HUES48 (cell line): Measurements from ENCODE around the gene MUC20.
"Not testable (repeated sequence)": the region's sequence is repeated elsewhere in the genome, so short reads cannot be mapped to it uniquely, and the experiment has no call there.

Experiments used
- H3K27ac ChIP-seq: one replicate; pipeline ENCODE4 v1.7.0; 2013; ENCODE audit warnings: low read depth, low read length, inconsistent platforms
- H3K27me3 ChIP-seq: 2 replicates; pipeline ENCODE4 v1.6.1; 2013; ENCODE audit warnings: mild to moderate bottlenecking, low read length; ENCODE audit not compliant: control insufficient read depth, insufficient read depth
- H3K36me3 ChIP-seq: 2 replicates; pipeline ENCODE4 v1.6.1; 2013; ENCODE audit warnings: low read length; ENCODE audit not compliant: control insufficient read depth, insufficient read depth
- H3K4me1 ChIP-seq: 2 replicates; pipeline ENCODE4 v1.6.1; 2013; ENCODE audit warnings: mild to moderate bottlenecking, low read length; ENCODE audit not compliant: control insufficient read depth, insufficient read depth
- H3K4me3 ChIP-seq: 2 replicates; pipeline ENCODE4 v1.5.1; 2013; ENCODE audit warnings: mild to moderate bottlenecking, low read depth, low read length
- H3K9ac ChIP-seq: 2 replicates; pipeline ENCODE4 v1.6.1; 2013; ENCODE audit warnings: mild to moderate bottlenecking, low read depth, low read length, moderate library complexity
- H3K9me3 ChIP-seq: 2 replicates; pipeline ENCODE4 v1.6.1; 2013; ENCODE audit warnings: low read length; ENCODE audit not compliant: control insufficient read depth, insufficient read depth

Gene MUC20

DNA sequence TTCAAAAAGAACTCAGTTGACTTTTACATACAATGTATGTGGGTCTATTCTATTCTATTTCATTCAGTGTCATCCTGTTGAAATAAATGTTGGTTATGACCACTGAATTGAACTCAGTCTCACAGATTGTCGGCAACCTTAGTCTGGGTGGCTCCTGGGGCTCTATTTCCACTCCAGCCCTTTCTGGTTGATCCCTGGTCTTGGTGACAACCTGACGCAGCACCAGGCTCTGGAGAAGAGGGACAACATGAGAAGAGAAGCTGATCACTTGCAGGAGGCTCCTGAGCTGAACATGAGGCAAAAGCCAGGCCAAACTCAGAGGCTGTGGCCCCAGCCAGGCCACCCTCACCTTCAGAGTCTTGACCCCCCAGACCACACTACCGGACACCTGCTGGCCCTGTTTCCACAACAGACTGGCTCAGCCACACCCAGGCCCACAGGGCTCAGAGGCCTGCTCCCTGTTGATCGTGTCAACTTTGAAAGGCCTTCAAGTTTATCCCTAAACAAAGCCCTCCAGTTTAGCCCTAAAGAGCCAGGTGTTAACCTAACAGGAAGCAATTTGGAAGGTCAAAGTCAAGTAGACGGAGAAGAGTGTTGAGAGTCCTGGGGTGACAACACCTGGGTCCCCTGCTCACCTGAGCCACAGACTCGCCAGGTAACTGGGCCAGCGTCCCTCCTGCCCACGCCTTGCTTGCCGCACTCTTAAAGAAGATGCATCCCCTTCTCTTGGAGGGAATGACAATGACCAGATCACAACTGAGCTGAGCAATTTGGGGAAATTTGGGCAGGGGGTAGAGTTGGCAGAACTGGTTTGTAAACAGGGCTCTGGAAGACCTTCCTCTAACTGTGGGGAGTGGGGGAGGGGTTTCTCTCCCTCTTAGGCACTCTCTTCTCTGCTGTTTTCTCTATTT is 15.4 kb upstream of the MUC20 start:
- Histone ChIP-seq H3K27ac (no peak overlapping the region), H3K36me3 (no peaks in the 10 kb centered on the region), H3K4me3 (no peak overlapping the region), H3K9me3 (no peaks in the 10 kb centered on the region), H3K9ac (no peak overlapping the region), H3K4me1 (peaks cover 17% of the 10 kb centered on the region; the same call in 1 of the 2 replicates), H3K27me3 (no peaks in the 10 kb centered on the region)

DNA sequence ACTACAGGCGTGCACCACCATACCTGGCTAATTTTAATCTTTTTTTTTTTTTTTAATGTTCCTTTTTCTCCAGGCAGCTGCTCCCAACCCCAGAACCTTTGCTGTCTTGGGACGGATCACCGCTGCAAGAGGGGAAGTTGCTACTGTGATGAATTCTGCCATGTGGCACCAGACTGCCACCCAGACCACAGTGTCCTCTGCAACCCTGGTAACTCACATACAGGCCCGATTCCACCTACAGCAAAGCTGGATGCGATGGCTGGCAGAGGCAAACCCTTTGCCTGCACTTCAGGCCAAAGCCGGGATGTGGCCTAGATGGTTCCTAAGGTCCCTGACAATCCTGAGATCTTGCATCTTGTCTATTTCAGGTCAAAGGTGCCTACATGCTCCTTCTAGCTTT is 12.7 kb upstream of the MUC20 start:
- Histone ChIP-seq H3K9ac (no peak overlapping the region), H3K9me3 (no peaks in the 10 kb centered on the region), H3K27me3 (no peaks in the 10 kb centered on the region), H3K27ac (no peak overlapping the region), H3K4me1 (peaks cover 17% of the 10 kb centered on the region; the same call in 1 of the 2 replicates), H3K36me3 (no peaks in the 10 kb centered on the region), H3K4me3 (no peak overlapping the region)

GRCh38 chr3:195708626-195709481 is 11.9 kb upstream of the MUC20 start:
- no peak overlapping the region for H3K4me3 ChIP-seq
- H3K36me3 ChIP-seq = no peaks in the 10 kb centered on the region
- H3K4me1 ChIP-seq = peaks cover 17% of the 10 kb centered on the region; the same call in 1 of the 2 replicates
- H3K9me3 ChIP-seq = no peaks in the 10 kb centered on the region
- no peak overlapping the region for H3K9ac ChIP-seq
- no peak overlapping the region for H3K27ac ChIP-seq
- H3K27me3 ChIP-seq = no peaks in the 10 kb centered on the region

- H3K36me3 ChIP-seq = no peaks in the 10 kb centered on the region
- no peaks in the 10 kb centered on the region for H3K9me3 ChIP-seq
- no peaks in the 10 kb centered on the region for H3K27me3 ChIP-seq
- H3K9ac ChIP-seq = no peak overlapping the region
- H3K27ac ChIP-seq = no peak overlapping the region
- H3K4me3 ChIP-seq = no peak overlapping the region
- H3K4me1 ChIP-seq = peaks cover 12% of the 10 kb centered on the region; the same call in 1 of the 2 replicates
These were observed 11.1 kb upstream of the MUC20 start for GRCh38 chr3:195709676-195710085.

DNA sequence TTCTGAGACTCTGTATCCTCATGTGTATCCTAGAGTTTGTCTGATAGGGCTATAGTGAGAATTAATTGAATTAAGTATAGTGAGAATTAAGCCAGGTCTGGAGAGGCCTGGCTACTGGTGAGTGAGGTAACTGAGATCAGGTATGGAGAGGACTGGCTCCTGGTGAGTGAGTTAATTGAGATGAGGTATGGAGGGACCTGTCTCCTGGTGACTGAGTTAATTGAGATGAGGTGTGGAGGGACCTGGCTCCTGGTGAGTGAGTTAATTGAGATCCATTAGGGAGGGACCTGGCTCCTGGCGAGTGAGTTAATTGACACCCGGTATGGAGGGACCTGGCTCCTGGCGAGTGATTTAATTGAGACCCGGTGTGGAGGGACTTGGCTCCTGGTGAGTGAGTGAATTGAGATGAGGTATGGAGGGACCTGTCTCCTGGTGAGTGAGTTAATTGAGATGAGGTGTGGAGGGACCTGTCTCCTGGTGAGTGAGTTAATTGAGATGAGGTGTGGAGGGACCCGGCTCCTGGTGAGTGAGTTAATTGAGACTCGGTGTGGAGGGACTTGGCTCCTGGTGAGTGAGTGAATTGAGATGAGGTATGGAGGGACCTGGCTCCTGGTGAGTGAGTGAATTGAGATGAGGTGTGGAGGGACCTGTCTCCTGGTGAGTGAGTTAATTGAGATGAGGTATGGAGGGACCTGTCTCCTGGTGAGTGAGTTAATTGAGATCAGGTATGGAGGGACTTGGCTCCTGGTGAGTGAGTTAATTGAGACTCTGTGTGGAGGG is 10.5 kb upstream of the MUC20 start:
- not testable (repeated sequence) for H3K9me3 ChIP-seq, H3K27ac ChIP-seq, H3K9ac ChIP-seq, H3K4me3 ChIP-seq, H3K4me1 ChIP-seq, H3K27me3 ChIP-seq, H3K36me3 ChIP-seq

DNA sequence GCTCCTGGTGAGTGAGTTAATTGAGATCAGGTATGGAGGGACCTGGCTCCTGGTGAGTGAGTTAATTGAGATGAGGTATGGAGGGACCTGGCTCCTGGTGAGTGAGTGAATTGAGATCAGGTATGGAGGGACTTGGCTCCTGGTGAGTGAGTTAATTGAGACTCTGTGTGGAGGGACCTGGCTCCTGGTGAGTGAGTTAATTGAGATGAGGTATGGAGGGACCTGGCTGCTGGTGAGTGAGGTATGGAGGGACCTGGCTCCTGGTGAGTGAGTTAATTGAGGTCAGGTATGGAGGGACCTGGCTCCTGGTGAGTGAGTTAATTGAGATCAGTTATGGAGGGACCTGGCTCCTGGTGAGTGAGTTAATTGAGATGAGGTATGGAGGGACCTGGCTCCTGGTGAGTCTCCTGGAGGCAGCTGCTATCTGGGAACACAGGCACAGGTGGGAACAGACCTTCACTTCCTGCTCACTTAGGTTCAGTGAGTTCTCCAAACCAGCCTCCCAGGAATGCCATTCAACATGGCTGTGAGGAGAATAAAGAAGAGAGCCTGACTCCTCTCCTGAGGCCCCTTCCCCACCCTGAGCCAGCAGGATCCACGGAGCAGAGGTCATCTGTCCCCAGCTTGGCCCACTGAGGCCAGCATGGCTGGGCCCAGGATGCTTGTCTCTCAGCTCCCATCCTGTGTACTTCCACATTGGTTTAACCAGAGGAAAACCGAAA is 9.5 kb upstream of the MUC20 start:
- H3K4me3 ChIP-seq, H3K9me3 ChIP-seq, H3K4me1 ChIP-seq, H3K27me3 ChIP-seq, H3K27ac ChIP-seq, H3K36me3 ChIP-seq, H3K9ac ChIP-seq: not testable (repeated sequence)

GRCh38 chr3:195711813-195712534 is 8.8 kb upstream of the MUC20 start:
- Histone ChIP-seq H3K9me3 (no peaks in the 10 kb centered on the region), H3K4me1 (no peaks in the 10 kb centered on the region), H3K27ac (no peak overlapping the region), H3K4me3 (no peak overlapping the region), H3K36me3 (no peaks in the 10 kb centered on the region), H3K9ac (no peak overlapping the region), H3K27me3 (no peaks in the 10 kb centered on the region)

- not testable (repeated sequence) for H3K4me1 ChIP-seq, H3K4me3 ChIP-seq, H3K27me3 ChIP-seq, H3K36me3 ChIP-seq, H3K27ac ChIP-seq, H3K9ac ChIP-seq, H3K9me3 ChIP-seq
These were observed 8.3 kb upstream of the MUC20 start for GRCh38 chr3:195712535-195712910.

- not testable (repeated sequence) for H3K4me1 ChIP-seq, H3K9me3 ChIP-seq, H3K36me3 ChIP-seq, H3K4me3 ChIP-seq, H3K27ac ChIP-seq, H3K9ac ChIP-seq, H3K27me3 ChIP-seq
These were observed 7.6 kb upstream of the MUC20 start for GRCh38 chr3:195713150-195713549.
